ENCODE data around the gene CCL26. TPM values are rescaled to one million over a fixed set of nuclear protein-coding genes. Genes with fewer than 3 reads are reported as not detected.
"Not testable (repeated sequence)": the region's sequence is repeated elsewhere in the genome, so short reads cannot be mapped to it uniquely, and the experiment has no call there.

The CCL26 gene
- total and polyA plus RNA-seq, 4 donors: 0.09 to 0.33 TPM; not detected in 2

DNA sequence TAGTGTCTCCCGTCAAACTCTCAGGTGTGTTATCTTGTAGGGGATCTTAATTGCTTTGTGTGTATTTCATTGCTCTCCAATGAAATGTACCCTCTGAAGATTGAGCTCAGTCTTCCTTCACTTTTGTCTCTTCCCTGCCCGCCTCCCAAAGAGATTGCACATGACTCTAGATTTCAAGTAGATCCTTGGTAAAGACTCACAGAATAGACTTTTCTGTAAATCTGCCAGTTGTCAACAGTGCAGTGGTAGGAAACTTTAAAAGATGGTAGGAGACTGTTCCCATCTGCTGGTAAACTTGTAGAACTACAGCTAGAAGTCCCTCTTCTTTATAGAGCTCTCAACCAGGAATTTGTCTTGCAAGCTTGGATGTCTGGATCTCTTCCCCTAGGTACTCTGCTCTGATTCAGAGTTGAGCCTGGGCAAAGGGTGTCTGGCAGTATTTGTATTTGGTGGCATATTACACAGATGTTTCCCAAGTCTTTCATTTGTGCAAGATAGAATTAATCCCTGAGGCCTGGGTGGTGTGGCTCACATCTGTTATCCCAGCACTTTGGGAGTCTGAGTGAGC is 9.6 kb downstream of the CCL26 start:
- TF ChIP-seq, protein P1, sequence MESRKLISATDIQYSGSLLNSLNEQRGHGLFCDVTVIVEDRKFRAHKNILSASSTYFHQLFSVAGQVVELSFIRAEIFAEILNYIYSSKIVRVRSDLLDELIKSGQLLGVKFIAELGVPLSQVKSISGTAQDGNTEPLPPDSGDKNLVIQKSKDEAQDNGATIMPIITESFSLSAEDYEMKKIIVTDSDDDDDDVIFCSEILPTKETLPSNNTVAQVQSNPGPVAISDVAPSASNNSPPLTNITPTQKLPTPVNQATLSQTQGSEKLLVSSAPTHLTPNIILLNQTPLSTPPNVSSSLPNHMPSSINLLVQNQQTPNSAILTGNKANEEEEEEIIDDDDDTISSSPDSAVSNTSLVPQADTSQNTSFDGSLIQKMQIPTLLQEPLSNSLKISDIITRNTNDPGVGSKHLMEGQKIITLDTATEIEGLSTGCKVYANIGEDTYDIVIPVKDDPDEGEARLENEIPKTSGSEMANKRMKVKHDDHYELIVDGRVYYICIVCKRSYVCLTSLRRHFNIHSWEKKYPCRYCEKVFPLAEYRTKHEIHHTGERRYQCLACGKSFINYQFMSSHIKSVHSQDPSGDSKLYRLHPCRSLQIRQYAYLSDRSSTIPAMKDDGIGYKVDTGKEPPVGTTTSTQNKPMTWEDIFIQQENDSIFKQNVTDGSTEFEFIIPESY (IDR thresholded peaks at IDR 0.05): no peak
- TF ChIP-seq YY1 (IDR thresholded peaks at IDR 0.05): no peak
- TF ChIP-seq, protein P2, sequence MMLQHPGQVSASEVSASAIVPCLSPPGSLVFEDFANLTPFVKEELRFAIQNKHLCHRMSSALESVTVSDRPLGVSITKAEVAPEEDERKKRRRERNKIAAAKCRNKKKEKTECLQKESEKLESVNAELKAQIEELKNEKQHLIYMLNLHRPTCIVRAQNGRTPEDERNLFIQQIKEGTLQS (IDR thresholded peaks at IDR 0.05): no peak
- peak; percentile 98 for TF ChIP-seq RAD21 (IDR thresholded peaks at IDR 0.05)
- TF ChIP-seq, protein P3, sequence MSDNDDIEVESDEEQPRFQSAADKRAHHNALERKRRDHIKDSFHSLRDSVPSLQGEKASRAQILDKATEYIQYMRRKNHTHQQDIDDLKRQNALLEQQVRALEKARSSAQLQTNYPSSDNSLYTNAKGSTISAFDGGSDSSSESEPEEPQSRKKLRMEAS (IDR thresholded peaks at IDR 0.05): no peak
- TF ChIP-seq, protein P4, sequence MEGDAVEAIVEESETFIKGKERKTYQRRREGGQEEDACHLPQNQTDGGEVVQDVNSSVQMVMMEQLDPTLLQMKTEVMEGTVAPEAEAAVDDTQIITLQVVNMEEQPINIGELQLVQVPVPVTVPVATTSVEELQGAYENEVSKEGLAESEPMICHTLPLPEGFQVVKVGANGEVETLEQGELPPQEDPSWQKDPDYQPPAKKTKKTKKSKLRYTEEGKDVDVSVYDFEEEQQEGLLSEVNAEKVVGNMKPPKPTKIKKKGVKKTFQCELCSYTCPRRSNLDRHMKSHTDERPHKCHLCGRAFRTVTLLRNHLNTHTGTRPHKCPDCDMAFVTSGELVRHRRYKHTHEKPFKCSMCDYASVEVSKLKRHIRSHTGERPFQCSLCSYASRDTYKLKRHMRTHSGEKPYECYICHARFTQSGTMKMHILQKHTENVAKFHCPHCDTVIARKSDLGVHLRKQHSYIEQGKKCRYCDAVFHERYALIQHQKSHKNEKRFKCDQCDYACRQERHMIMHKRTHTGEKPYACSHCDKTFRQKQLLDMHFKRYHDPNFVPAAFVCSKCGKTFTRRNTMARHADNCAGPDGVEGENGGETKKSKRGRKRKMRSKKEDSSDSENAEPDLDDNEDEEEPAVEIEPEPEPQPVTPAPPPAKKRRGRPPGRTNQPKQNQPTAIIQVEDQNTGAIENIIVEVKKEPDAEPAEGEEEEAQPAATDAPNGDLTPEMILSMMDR (IDR thresholded peaks at IDR 0.05; ENCODE audit: low read depth, low read length, missing input control): peak; percentile 78
- TF ChIP-seq FOXA1 (IDR thresholded peaks at IDR 0.05): no peak
- TF ChIP-seq RXRA (IDR thresholded peaks at IDR 0.05): peak; percentile 5 to 17
- peak in 1 of 2 donors; percentile 20 for TF ChIP-seq JUND (IDR thresholded peaks at IDR 0.05)
- TF ChIP-seq GABPA (IDR thresholded peaks at IDR 0.05 in 1 of 2, conservative IDR thresholded peaks at IDR 0.05 in 1 of 2): no peak
- TF ChIP-seq TAF1 (conservative IDR thresholded peaks at IDR 0.05): no peak
- peak in 1 of 2 donors; percentile 33 for TF ChIP-seq HNF4A (conservative IDR thresholded peaks at IDR 0.05)
- TF ChIP-seq, protein P5, sequence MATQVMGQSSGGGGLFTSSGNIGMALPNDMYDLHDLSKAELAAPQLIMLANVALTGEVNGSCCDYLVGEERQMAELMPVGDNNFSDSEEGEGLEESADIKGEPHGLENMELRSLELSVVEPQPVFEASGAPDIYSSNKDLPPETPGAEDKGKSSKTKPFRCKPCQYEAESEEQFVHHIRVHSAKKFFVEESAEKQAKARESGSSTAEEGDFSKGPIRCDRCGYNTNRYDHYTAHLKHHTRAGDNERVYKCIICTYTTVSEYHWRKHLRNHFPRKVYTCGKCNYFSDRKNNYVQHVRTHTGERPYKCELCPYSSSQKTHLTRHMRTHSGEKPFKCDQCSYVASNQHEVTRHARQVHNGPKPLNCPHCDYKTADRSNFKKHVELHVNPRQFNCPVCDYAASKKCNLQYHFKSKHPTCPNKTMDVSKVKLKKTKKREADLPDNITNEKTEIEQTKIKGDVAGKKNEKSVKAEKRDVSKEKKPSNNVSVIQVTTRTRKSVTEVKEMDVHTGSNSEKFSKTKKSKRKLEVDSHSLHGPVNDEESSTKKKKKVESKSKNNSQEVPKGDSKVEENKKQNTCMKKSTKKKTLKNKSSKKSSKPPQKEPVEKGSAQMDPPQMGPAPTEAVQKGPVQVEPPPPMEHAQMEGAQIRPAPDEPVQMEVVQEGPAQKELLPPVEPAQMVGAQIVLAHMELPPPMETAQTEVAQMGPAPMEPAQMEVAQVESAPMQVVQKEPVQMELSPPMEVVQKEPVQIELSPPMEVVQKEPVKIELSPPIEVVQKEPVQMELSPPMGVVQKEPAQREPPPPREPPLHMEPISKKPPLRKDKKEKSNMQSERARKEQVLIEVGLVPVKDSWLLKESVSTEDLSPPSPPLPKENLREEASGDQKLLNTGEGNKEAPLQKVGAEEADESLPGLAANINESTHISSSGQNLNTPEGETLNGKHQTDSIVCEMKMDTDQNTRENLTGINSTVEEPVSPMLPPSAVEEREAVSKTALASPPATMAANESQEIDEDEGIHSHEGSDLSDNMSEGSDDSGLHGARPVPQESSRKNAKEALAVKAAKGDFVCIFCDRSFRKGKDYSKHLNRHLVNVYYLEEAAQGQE (IDR thresholded peaks at IDR 0.05): no peak
- TF ChIP-seq HNF4G (IDR thresholded peaks at IDR 0.05): no peak
- TF ChIP-seq SP1 (IDR thresholded peaks at IDR 0.05): no peak
- peak; percentile 44 for TF ChIP-seq FOXA2 (IDR thresholded peaks at IDR 0.05)
- TF ChIP-seq NR2F2 (IDR thresholded peaks at IDR 0.05): no peak
- no peak for TF ChIP-seq EGR1 (IDR thresholded peaks at IDR 0.05; ENCODE audit: low read depth in 2 of 2)
- Histone ChIP-seq H3K4me3 (ENCODE audit: low read depth in 1 of 3, low read length in 3 of 3) (no peak overlapping the region), H3K27me3 (ENCODE audit: control insufficient read depth in 4 of 4, insufficient read depth in 4 of 4, low read length in 3 of 4) (no peaks in the 10 kb centered on the region), H3K4me1 (ENCODE audit: control insufficient read depth in 4 of 4, insufficient read depth in 4 of 4, low read length in 3 of 4) (no peaks in the 10 kb centered on the region), H3K9ac (ENCODE audit: low read depth in 1 of 2, low read length in 2 of 2) (no peak overlapping the region), H3K9me3 (ENCODE audit: control insufficient read depth in 4 of 4, low read length in 3 of 4) (no peaks in the 10 kb centered on the region), H3K36me3 (ENCODE audit: control insufficient read depth in 4 of 4, insufficient read depth in 3 of 4, low read depth in 1 of 4, low read length in 3 of 4) (no peaks in the 10 kb centered on the region), H3K27ac (ENCODE audit: low read depth in 1 of 2, low read length in 2 of 2) (no peak overlapping the region)
- DNase-seq (ENCODE audit: low spot score): no peak
- WGBS: 21% methylated on average over 2 of the region's 2 CpGs

DNA sequence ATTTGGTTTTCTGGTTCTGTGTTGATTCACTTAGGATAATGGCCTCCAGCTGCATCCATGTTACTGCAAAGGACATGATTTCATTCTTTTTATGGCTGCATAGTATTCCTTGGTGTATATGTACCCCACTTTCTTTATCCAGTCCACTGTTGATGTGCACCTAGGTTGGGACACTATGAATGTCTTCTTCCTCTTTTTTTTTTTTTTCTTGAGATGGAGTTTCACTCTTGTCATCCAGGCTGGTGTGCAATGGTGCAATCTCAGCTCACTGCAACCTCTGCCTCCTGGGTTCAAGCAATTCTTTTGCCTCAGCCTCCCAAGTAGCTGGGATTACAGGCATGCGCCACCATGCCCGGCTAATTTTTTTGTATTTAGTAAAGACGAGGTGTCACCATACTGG is 10.2 kb downstream of the CCL26 start:
- not testable (repeated sequence) for H3K36me3 ChIP-seq (ENCODE audit: control insufficient read depth in 4 of 4, insufficient read depth in 3 of 4, low read depth in 1 of 4, low read length in 3 of 4); H3K4me1 ChIP-seq (ENCODE audit: control insufficient read depth in 4 of 4, insufficient read depth in 4 of 4, low read length in 3 of 4); H3K9ac ChIP-seq (ENCODE audit: low read depth in 1 of 2, low read length in 2 of 2); H3K9me3 ChIP-seq (ENCODE audit: control insufficient read depth in 4 of 4, low read length in 3 of 4); H3K27ac ChIP-seq (ENCODE audit: low read depth in 1 of 2, low read length in 2 of 2); H3K27me3 ChIP-seq (ENCODE audit: control insufficient read depth in 4 of 4, insufficient read depth in 4 of 4, low read length in 3 of 4); DNase-seq (ENCODE audit: low spot score); H3K4me3 ChIP-seq (ENCODE audit: low read depth in 1 of 3, low read length in 3 of 3)
- 79% methylated on average over 3 of the region's 3 CpGs for WGBS

All from liver (tissue), 9 donors.